PC-9 (cell line): ENCODE measurements around the gene CBLL1. TPM values are rescaled to one million over a fixed set of nuclear protein-coding genes. Genes with fewer than 3 reads are reported as not detected.

Source experiments
- BruUV-seq: library from RNA; stranded (reverse); fragments of 400-500 nt; replicated peaks from 2 replicates; lab custom pipeline; 2021; lab: Mats Ljungman, UMichigan
- CTCF ChIA-PET: fragments of 300-600 bp; sonication (Branson Sonifier 250); formaldehyde crosslinking; loops from one replicate; lab custom pipeline; 2022; ENCODE audit warnings: antibody characterized with exemption; lab: Charles Lee
- POLR2A ChIA-PET: fragments of 300-600 bp; sonication (Branson Sonifier 250); formaldehyde crosslinking; loops from one replicate; lab custom pipeline; 2022; ENCODE audit warnings: antibody characterized with exemption; ENCODE audit not compliant: unreplicated experiment; lab: Charles Lee
- DNase-seq, 2 experiments: peaks; one replicate each; pipeline versions ENCODE4 v3.0.0 to v3.0.0-alpha.2; 2015 to 2022; ENCODE audit warnings: mixed read lengths in 1 of 2
- H2AFZ ChIP-seq: fragments of 200-600 bp; sonication (generic); 2 replicates; pipeline ENCODE4 v1.8.1; 2017; ENCODE audit warnings: antibody characterized with exemption
- H3F3A ChIP-seq: fragments of 200-600 bp; sonication (generic); 2 replicates; pipeline ENCODE4 v1.8.1; 2017; ENCODE audit warnings: antibody characterized with exemption, mild to moderate bottlenecking, low read depth; ENCODE audit not compliant: insufficient read depth
- H3K27ac ChIP-seq: fragments of 200-600 bp; sonication (generic); 2 replicates; pipeline ENCODE4 v1.6.1; 2016; ENCODE audit warnings: mixed run types
- H3K27me3 ChIP-seq: fragments of 200-600 bp; sonication (generic); 2 replicates; pipeline ENCODE4 v1.6.1; 2016; ENCODE audit warnings: low read depth, mixed run types; ENCODE audit not compliant: insufficient read depth
- H3K36me3 ChIP-seq: fragments of 200-600 bp; sonication (generic); 2 replicates; pipeline ENCODE4 v1.6.1; 2016; ENCODE audit warnings: low read depth, mixed run types
- H3K4me1 ChIP-seq: fragments of 200-600 bp; sonication (generic); replicated peaks from 2 replicates; pipeline ENCODE4 v1.6.1; 2016; ENCODE audit warnings: mixed run types; ENCODE audit not compliant: insufficient read depth
- H3K4me2 ChIP-seq: fragments of 200-600 bp; sonication (generic); 2 replicates; pipeline ENCODE4 v1.6.1; 2017; ENCODE audit warnings: mixed run types
- H3K4me3 ChIP-seq: fragments of 200-600 bp; sonication (generic); 2 replicates; pipeline ENCODE4 v1.6.1; 2016; ENCODE audit warnings: mixed run types
- H3K79me2 ChIP-seq: fragments of 200-600 bp; sonication (generic); 2 replicates; pipeline ENCODE4 v1.6.1; 2017; ENCODE audit warnings: low read depth, mixed run types
- H3K9me2 ChIP-seq: fragments of 200-600 bp; sonication (generic); 2 replicates; pipeline ENCODE4 v1.8.1; 2017; ENCODE audit warnings: mild to moderate bottlenecking; ENCODE audit not compliant: insufficient read depth
- H3K9me3 ChIP-seq: fragments of 200-600 bp; sonication (generic); 2 replicates; pipeline ENCODE4 v1.8.1; 2016; ENCODE audit warnings: low read depth; ENCODE audit not compliant: insufficient read depth
- H4K20me1 ChIP-seq: fragments of 200-600 bp; sonication (generic); 2 replicates; pipeline ENCODE4 v1.8.1; 2017; ENCODE audit not compliant: insufficient read depth
- CTCF ChIP-seq: fragments of 200-600 bp; sonication (generic); conservative IDR thresholded peaks from 2 replicates; pipeline ENCODE4 v1.6.1; 2017; ENCODE audit warnings: mixed run types, antibody characterized with exemption, mild to moderate bottlenecking, moderate library complexity
- EZH2 ChIP-seq: fragments of 200-600 bp; sonication (generic); IDR thresholded peaks from 2 replicates; pipeline ENCODE4 v1.8.0; 2017; ENCODE audit warnings: antibody characterized with exemption, low read depth
- intact Hi-C: fragments of 100-400 bp; cut with micrococcal nuclease; formaldehyde crosslinking; loops from one replicate; pipeline ENCODE4 v1.10.0; 2022; ENCODE audit not compliant: unreplicated experiment
- total RNA-seq: library from RNA; stranded (reverse); gene quantifications from 2 replicates; pipeline ENCODE4 v1.2.3, GENCODE V29; 2021

Gene CBLL1
- total RNA-seq, 1 experiment from 2014 or later = 31.3 TPM

GRCh38 chr7:107803009-107803610, 59.2 kb downstream of the CBLL1 start, which contains the start of gene SLC26A3:
SLC26A3 (minus strand) TSS chr7:107803223; CDS start chr7:107794509, 8,714 bp downstream.
- H3K4me1 ChIP-seq = no peaks in the 10 kb centered on the region
- H3K4me3 ChIP-seq = no peak within 1 kb of the TSS
- H4K20me1 ChIP-seq = no peaks in the 10 kb centered on the region
- no peaks in the 10 kb centered on the region for H3K9me3 ChIP-seq
- H3K27ac ChIP-seq = no peak within 1 kb of the TSS
- TF ChIP-seq CTCF = no peak
- TF ChIP-seq EZH2 = no peak
- H3K36me3 ChIP-seq = no peaks in the 10 kb centered on the region
- no peaks in the 10 kb centered on the region for H3K9me2 ChIP-seq
- no peak within 1 kb of the TSS for H2AFZ ChIP-seq
- intact Hi-C loops = no loop called here
- no peaks in the 10 kb centered on the region for H3K27me3 ChIP-seq
- H3F3A ChIP-seq = no peaks in the 10 kb centered on the region
- H3K79me2 ChIP-seq = no peaks in the 10 kb centered on the region
- no peak within 1 kb of the TSS for H3K4me2 ChIP-seq
- ChIA-PET POLR2A (no interaction called here), CTCF (no interaction called here)
- BruUV-seq = no TSS peak
- no peak for DNase-seq

- Histone ChIP-seq H3K4me1 (no peaks in the 10 kb centered on the region), H3K27ac (no peak overlapping the region), H3F3A (no peaks in the 10 kb centered on the region), H2AFZ (no peak overlapping the region), H3K79me2 (no peaks in the 10 kb centered on the region), H3K4me2 (no peak overlapping the region), H3K36me3 (no peaks in the 10 kb centered on the region), H3K9me2 (no peaks in the 10 kb centered on the region), H4K20me1 (no peaks in the 10 kb centered on the region), H3K9me3 (no peaks in the 10 kb centered on the region), H3K4me3 (no peak overlapping the region), H3K27me3 (no peaks in the 10 kb centered on the region)
- no TSS peak for BruUV-seq
- no peak for DNase-seq
- intact Hi-C loops = no loop called here
- ChIA-PET POLR2A (no interaction called here), CTCF (no interaction called here)
- no peak for TF ChIP-seq CTCF
- TF ChIP-seq EZH2 = no peak
Measured at GRCh38 chr7:107809179-107809578, 65.2 kb downstream of the CBLL1 start.

GRCh38 chr7:107810626-107811025, 66.7 kb downstream of the CBLL1 start:
- Histone ChIP-seq H3K4me2 (no peak overlapping the region), H3K4me3 (no peak overlapping the region), H3K9me2 (no peaks in the 10 kb centered on the region), H3K27me3 (no peaks in the 10 kb centered on the region), H4K20me1 (no peaks in the 10 kb centered on the region), H3K27ac (no peak overlapping the region), H3K4me1 (no peaks in the 10 kb centered on the region), H3K36me3 (no peaks in the 10 kb centered on the region), H3K9me3 (no peaks in the 10 kb centered on the region), H3K79me2 (no peaks in the 10 kb centered on the region), H2AFZ (no peak overlapping the region), H3F3A (no peaks in the 10 kb centered on the region)
- TF ChIP-seq EZH2 (no peak), CTCF (no peak)
- intact Hi-C loops = no loop called here
- no peak for DNase-seq
- ChIA-PET POLR2A (no interaction called here), CTCF (no interaction called here)
- BruUV-seq = no TSS peak

Other genes with a start within 250 kb of the CBLL1 start
- 32.3 and 43.5 TPM in 2 replicates for gene COG5, start 180.2 kb upstream of the CBLL1 start, total RNA-seq
- gene DUS4L, start 180.2 kb upstream of the CBLL1 start, total RNA-seq = 22.0 and 25.2 TPM in 2 replicates
- 45.5 and 58.3 TPM in 2 replicates for gene BCAP29, start 163.9 kb upstream of the CBLL1 start, total RNA-seq
- gene SLC26A4, start 83.3 kb upstream of the CBLL1 start, total RNA-seq = 0.80 and 1.7 TPM in 2 replicates
- gene SLC26A3, start 59.1 kb downstream of the CBLL1 start, total RNA-seq = not detected in 2 replicates
- gene DLD, start 147.0 kb downstream of the CBLL1 start, total RNA-seq = 109 and 157 TPM in 2 replicates